Liver (tissue), 3 donors: ENCODE data around the gene GSTA1.
"Not testable (repeated sequence)": the region's sequence is repeated elsewhere in the genome, so short reads cannot be mapped to it uniquely, and the experiment has no call there.

ENCODE experiments used
- EGR1 ChIP-seq, 2 donors: IDR thresholded peaks; 2 replicates each; pipeline ENCODE4 v1.6.1; 2016 to 2018; ENCODE audit warnings: antibody characterized with exemption in 2 of 2, low read depth in 2 of 2
- FOXA1 ChIP-seq: IDR thresholded peaks from 2 replicates; pipeline ENCODE4 v1.6.1; 2016; ENCODE audit warnings: antibody characterized with exemption
- RAD21 ChIP-seq, 2 donors: IDR thresholded peaks; 2 replicates each; pipeline ENCODE4 v1.6.1; 2016; ENCODE audit warnings: antibody characterized with exemption in 2 of 2, mild to moderate bottlenecking in 2 of 2
- REST ChIP-seq: IDR thresholded peaks from 2 replicates; pipeline ENCODE4 v1.6.1; 2016; ENCODE audit warnings: antibody characterized with exemption, mild to moderate bottlenecking
- TAF1 ChIP-seq: conservative IDR thresholded peaks from 2 replicates; pipeline ENCODE4 v1.6.1; 2016; ENCODE audit warnings: antibody characterized with exemption, mild to moderate bottlenecking
- YY1 ChIP-seq: IDR thresholded peaks from 2 replicates; pipeline ENCODE4 v1.6.1; 2016; ENCODE audit warnings: antibody characterized with exemption, mild to moderate bottlenecking
- TF ChIP-seq, protein P1 (sequence below): fragments of 150-350 bp; IDR thresholded peaks from 2 replicates; pipeline ENCODE4 v1.5.1; 2017; ENCODE audit warnings: improper control_type of control experiment, low read depth, low read length; ENCODE audit not compliant: missing input control
- donor health status: healthy.
- donor health status: healthy.

GRCh38 chr6:52825900-52826459 lies 22.4 kb upstream of the GSTA1 start:
- TF ChIP-seq, protein P1, sequence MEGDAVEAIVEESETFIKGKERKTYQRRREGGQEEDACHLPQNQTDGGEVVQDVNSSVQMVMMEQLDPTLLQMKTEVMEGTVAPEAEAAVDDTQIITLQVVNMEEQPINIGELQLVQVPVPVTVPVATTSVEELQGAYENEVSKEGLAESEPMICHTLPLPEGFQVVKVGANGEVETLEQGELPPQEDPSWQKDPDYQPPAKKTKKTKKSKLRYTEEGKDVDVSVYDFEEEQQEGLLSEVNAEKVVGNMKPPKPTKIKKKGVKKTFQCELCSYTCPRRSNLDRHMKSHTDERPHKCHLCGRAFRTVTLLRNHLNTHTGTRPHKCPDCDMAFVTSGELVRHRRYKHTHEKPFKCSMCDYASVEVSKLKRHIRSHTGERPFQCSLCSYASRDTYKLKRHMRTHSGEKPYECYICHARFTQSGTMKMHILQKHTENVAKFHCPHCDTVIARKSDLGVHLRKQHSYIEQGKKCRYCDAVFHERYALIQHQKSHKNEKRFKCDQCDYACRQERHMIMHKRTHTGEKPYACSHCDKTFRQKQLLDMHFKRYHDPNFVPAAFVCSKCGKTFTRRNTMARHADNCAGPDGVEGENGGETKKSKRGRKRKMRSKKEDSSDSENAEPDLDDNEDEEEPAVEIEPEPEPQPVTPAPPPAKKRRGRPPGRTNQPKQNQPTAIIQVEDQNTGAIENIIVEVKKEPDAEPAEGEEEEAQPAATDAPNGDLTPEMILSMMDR = not testable (repeated sequence)
- TF ChIP-seq RAD21 (IDR thresholded peaks at IDR 0.05); EGR1 (IDR thresholded peaks at IDR 0.05; ENCODE audit: low read depth in 2 of 2); YY1; REST; TAF1; FOXA1: not testable (repeated sequence)
